GM19463 (cell line): Measurements from ENCODE around the gene TMPRSS7.

Source experiments
- ATAC-seq: cut with Tn5 transposase; IDR thresholded peaks from one replicate; pipeline ENCODE4 v1.9.1; 2021; ENCODE audit warnings: mild to moderate bottlenecking, moderate library complexity; ENCODE audit not compliant: unreplicated experiment

The TMPRSS7 gene

GRCh38 chr3:112127522-112128494, 93.3 kb downstream of the TMPRSS7 start:
- no peak for ATAC-seq

- peak; percentile 34 for ATAC-seq
These were observed 94.5 kb downstream of the TMPRSS7 start for GRCh38 chr3:112128843-112129727.

- no peak for ATAC-seq
These were observed 95.5 kb downstream of the TMPRSS7 start for GRCh38 chr3:112129925-112130637.

- ATAC-seq = no peak
These were observed 96.1 kb downstream of the TMPRSS7 start for GRCh38 chr3:112130638-112130993.
